Neuronal stem cell (in vitro differentiated cells): ENCODE data around the gene ABCC4.

Experiments used
- DNase-seq: peaks from one replicate; pipeline ENCODE4 v3.0.0-alpha.2; 2013; ENCODE audit warnings: low spot score
- H2AFZ ChIP-seq: one replicate; pipeline ENCODE4 v1.6.1; 2013; ENCODE audit warnings: mild to moderate bottlenecking, low read length, inconsistent platforms
- H2AK5ac ChIP-seq: 2 replicates; pipeline ENCODE4 v1.6.1; 2013; ENCODE audit warnings: low read depth, mild to moderate bottlenecking, inconsistent platforms, low read length, moderate library complexity, mixed read lengths
- H2BK120ac ChIP-seq: 2 replicates; pipeline ENCODE4 v1.6.1; 2013; ENCODE audit warnings: low read depth, mild to moderate bottlenecking, inconsistent platforms, low read length, moderate library complexity, mixed read lengths
- H2BK12ac ChIP-seq: one replicate; pipeline ENCODE4 v1.6.1; 2013; ENCODE audit warnings: low read length, inconsistent platforms
- H2BK15ac ChIP-seq: 2 replicates; pipeline ENCODE4 v1.6.1; 2013; ENCODE audit warnings: mild to moderate bottlenecking, low read length, inconsistent platforms, mixed read lengths
- H2BK5ac ChIP-seq: one replicate; pipeline ENCODE4 v1.6.1; 2013; ENCODE audit warnings: inconsistent platforms, mild to moderate bottlenecking, low read length, moderate library complexity
- H3K14ac ChIP-seq: one replicate; pipeline ENCODE4 v1.6.1; 2013; ENCODE audit warnings: low read length, inconsistent platforms
- H3K18ac ChIP-seq: 2 replicates; pipeline ENCODE4 v1.6.1; 2013; ENCODE audit warnings: low read length, inconsistent platforms
- H3K23ac ChIP-seq: 2 replicates; pipeline ENCODE4 v1.6.1; 2013; ENCODE audit warnings: low read depth, mild to moderate bottlenecking, mixed read lengths, low read length, inconsistent platforms; ENCODE audit not compliant: poor library complexity
- H3K27ac ChIP-seq: replicated peaks from 3 replicates; pipeline ENCODE4 v1.5.1; 2013; ENCODE audit warnings: low read length, inconsistent platforms
- H3K27me3 ChIP-seq, 3 experiments: 2 replicates each; pipeline ENCODE4 v1.6.1; 2013; ENCODE audit warnings: low read length in 3 of 3, mild to moderate bottlenecking in 2 of 3, inconsistent platforms in 1 of 3, low read depth in 1 of 3, mixed read lengths in 1 of 3, moderate library complexity in 1 of 3; ENCODE audit not compliant: control insufficient read depth in 3 of 3, insufficient read depth in 3 of 3
- H3K36me3 ChIP-seq, 2 donors: replicated peaks in 1 of 2; 2 replicates each; pipeline ENCODE4 v1.6.1; 2013; ENCODE audit warnings: low read length in 2 of 2; ENCODE audit not compliant: control insufficient read depth in 2 of 2, insufficient read depth in 2 of 2
- H3K4ac ChIP-seq: 2 replicates; pipeline ENCODE4 v1.6.1; 2013; ENCODE audit warnings: inconsistent platforms, mild to moderate bottlenecking, low read length, moderate library complexity
- H3K4me1 ChIP-seq, 2 donors: 1 replicate in 1 of 2; 2 replicates in 1 of 2; pipeline ENCODE4 v1.6.1; 2013; ENCODE audit warnings: low read length in 2 of 2, low read depth in 1 of 2; ENCODE audit not compliant: control insufficient read depth in 2 of 2, insufficient read depth in 1 of 2
- H3K4me2 ChIP-seq: one replicate; pipeline ENCODE4 v1.6.1; 2013; ENCODE audit warnings: mild to moderate bottlenecking, low read length, inconsistent platforms; ENCODE audit not compliant: insufficient read depth, poor library complexity, severe bottlenecking
- H3K4me3 ChIP-seq, 2 donors: 2 replicates each; pipeline ENCODE4 v1.5.1; 2013; ENCODE audit warnings: low read length in 2 of 2, mild to moderate bottlenecking in 2 of 2, inconsistent platforms in 1 of 2, moderate library complexity in 1 of 2
- H3K79me1 ChIP-seq: one replicate; pipeline ENCODE4 v1.6.1; 2013; ENCODE audit warnings: low read depth, mild to moderate bottlenecking, inconsistent platforms, low read length, moderate library complexity
- H3K9ac ChIP-seq: one replicate; pipeline ENCODE4 v1.6.1; 2013; ENCODE audit warnings: mild to moderate bottlenecking, low read depth, low read length, inconsistent platforms; ENCODE audit not compliant: poor library complexity
- H3K9me3 ChIP-seq, 2 donors: replicated peaks in 1 of 2; 2 replicates each; pipeline versions ENCODE3 to v1.6.1; 2013; ENCODE audit warnings: low read length in 2 of 2, mild to moderate bottlenecking in 2 of 2, inconsistent platforms in 1 of 2, low read depth in 1 of 2, mixed read lengths in 1 of 2, moderate library complexity in 1 of 2; ENCODE audit not compliant: control insufficient read depth in 2 of 2, insufficient read depth in 1 of 2
- H4K8ac ChIP-seq: one replicate; pipeline ENCODE4 v1.6.1; 2013; ENCODE audit warnings: low read depth, mild to moderate bottlenecking, inconsistent platforms, low read length, moderate library complexity
- H4K91ac ChIP-seq: one replicate; pipeline ENCODE4 v1.6.1; 2013; ENCODE audit warnings: low read length, low read depth, mild to moderate bottlenecking, inconsistent platforms; ENCODE audit not compliant: poor library complexity
- WGBS, 2 donors: extraction: QIAGEN DNeasy Blood & Tissue Kit; methylation state at CpG; one replicate each; pipeline ENCODE4 v1.1.7; 2013; ENCODE audit warnings: missing lambda C conversion rate in 2 of 2, mixed read lengths in 1 of 2; ENCODE audit not compliant: insufficient read length in 2 of 2, insufficient replicate concordance in 1 of 2; ENCODE audit errors: extremely low coverage in 2 of 2; 5-methylcytosine and 5-hydroxymethylcytosine counted together

The ABCC4 gene

DNA sequence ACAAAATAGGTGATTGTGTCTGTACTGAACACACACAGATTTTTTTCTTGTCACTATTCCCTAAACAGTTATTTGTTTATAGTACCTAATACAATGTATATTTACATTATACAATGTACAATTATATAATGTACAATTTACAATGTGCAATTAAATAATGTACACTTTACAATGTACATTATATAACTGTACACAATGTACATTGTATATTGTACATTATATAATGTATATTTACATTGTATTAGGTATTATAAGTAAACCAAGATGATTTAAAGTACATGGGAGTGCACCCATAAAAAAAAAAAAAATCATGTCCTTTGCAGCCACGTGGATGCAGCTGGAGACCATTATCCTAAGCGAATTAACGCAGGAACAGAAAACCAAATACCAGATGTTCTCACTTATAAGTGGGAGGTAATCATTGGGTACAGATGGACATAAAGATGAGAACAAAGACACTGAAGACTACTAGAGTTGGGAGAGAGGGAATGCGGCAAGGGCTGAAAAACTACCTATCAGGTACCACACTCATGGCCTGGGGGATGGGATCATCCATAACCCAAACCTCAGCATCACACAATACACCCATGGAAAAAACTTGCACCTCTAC lies 68.1 kb downstream of the ABCC4 start:
- Histone ChIP-seq H3K79me1 (no peaks in the 10 kb centered on the region), H3K36me3 (no peaks in the 10 kb centered on the region), H3K4ac (no peak overlapping the region), H3K9ac (no peak overlapping the region), H3K23ac (no peak overlapping the region), H3K4me2 (no peak overlapping the region), H3K9me3 (no peaks in the 10 kb centered on the region), H3K18ac (no peak overlapping the region), H3K27ac (no peak overlapping the region), H3K4me3 (no peak overlapping the region), H4K91ac (no peak overlapping the region), H4K8ac (no peak overlapping the region), H2BK12ac (no peak overlapping the region), H2BK15ac (no peak overlapping the region), H3K14ac (no peak overlapping the region), H2BK5ac (no peak overlapping the region), H2AK5ac (no peak overlapping the region), H3K27me3 (no peaks in the 10 kb centered on the region), H2AFZ (no peak overlapping the region), H2BK120ac (no peak overlapping the region), H3K4me1 (no peaks in the 10 kb centered on the region)
- DNase-seq: no peak
- no CpG with 5 or more reads among the region's 4 CpGs for WGBS, 2 donors

DNA sequence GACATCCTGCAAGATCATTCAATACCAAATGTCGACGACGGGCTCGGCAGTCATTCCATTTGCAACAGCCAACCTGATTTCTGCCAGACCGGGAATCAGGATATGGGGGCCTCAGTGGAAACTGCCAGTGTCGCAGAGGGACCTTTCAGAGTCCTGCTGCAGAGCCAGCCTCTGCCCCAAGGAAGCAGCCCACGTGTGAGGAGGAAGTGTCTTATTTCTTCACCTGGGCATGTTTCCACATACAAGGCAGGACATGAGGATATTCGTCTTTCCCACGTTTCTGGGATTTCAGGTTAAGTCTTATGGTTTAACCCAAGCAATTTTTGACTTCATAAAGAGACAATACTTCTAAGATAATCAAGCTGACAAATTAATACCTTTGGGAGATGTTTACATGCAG lies 69.9 kb downstream of the ABCC4 start:
- no peak overlapping the region for H2BK15ac ChIP-seq
- no peaks in the 10 kb centered on the region for H3K27me3 ChIP-seq
- H2BK120ac ChIP-seq: no peak overlapping the region
- no peaks in the 10 kb centered on the region for H3K4me1 ChIP-seq
- H2AK5ac ChIP-seq: no peak overlapping the region
- no peaks in the 10 kb centered on the region for H3K9me3 ChIP-seq
- DNase-seq: no peak
- H3K4me2 ChIP-seq: no peak overlapping the region
- no peak overlapping the region for H2BK12ac ChIP-seq
- H3K27ac ChIP-seq: no peak overlapping the region
- H3K4ac ChIP-seq: no peak overlapping the region
- no peak overlapping the region for H4K8ac ChIP-seq
- H2BK5ac ChIP-seq: no peak overlapping the region
- H4K91ac ChIP-seq: no peak overlapping the region
- no peaks in the 10 kb centered on the region for H3K36me3 ChIP-seq
- no peak overlapping the region for H3K9ac ChIP-seq
- H3K14ac ChIP-seq: no peak overlapping the region
- H3K18ac ChIP-seq: no peak overlapping the region
- no peaks in the 10 kb centered on the region for H3K79me1 ChIP-seq
- H2AFZ ChIP-seq: no peak overlapping the region
- no peak overlapping the region for H3K4me3 ChIP-seq
- no CpG with 5 or more reads among the region's 9 CpGs for WGBS, 2 donors
- H3K23ac ChIP-seq: no peak overlapping the region

DNA sequence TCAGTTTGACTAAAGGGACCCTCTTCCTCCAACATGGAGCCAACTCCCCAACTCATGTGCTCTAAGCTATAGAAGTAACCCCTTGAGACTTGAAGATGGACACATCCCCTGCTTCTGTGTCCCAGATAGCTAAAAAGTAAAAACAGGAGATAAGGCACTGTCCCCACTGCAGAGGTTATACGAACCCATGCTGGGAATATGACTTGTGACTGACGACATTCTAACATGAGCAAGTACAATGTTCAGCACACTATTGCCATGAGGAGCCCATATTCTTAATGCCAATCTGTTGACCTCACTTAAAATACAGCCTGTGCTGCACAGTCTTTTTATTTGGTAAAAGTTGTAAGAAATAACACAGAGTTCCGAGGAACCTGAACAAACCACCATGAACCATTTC lies 71.4 kb downstream of the ABCC4 start:
- Histone ChIP-seq H2BK15ac (no peak overlapping the region), H3K4me2 (no peak overlapping the region), H3K14ac (no peak overlapping the region), H3K4me1 (no peaks in the 10 kb centered on the region), H4K91ac (no peak overlapping the region), H2BK12ac (no peak overlapping the region), H2BK120ac (no peak overlapping the region), H3K4ac (no peak overlapping the region), H3K27me3 (no peaks in the 10 kb centered on the region), H3K27ac (no peak overlapping the region), H2AFZ (no peak overlapping the region), H3K9ac (no peak overlapping the region), H2AK5ac (no peak overlapping the region), H3K36me3 (no peaks in the 10 kb centered on the region), H3K18ac (no peak overlapping the region), H3K23ac (no peak overlapping the region), H3K9me3 (no peaks in the 10 kb centered on the region), H4K8ac (no peak overlapping the region), H2BK5ac (no peak overlapping the region), H3K79me1 (no peaks in the 10 kb centered on the region), H3K4me3 (no peak overlapping the region)
- no CpG with 5 or more reads among the region's 3 CpGs for WGBS, 2 donors
- DNase-seq: no peak

GRCh38 chr13:95228130-95228529 lies 73.1 kb downstream of the ABCC4 start:
- Histone ChIP-seq H2BK12ac (no peak overlapping the region), H3K4me3 (no peak overlapping the region), H3K14ac (no peak overlapping the region), H3K9ac (no peak overlapping the region), H3K27ac (no peak overlapping the region), H3K9me3 (no peaks in the 10 kb centered on the region), H2AFZ (no peak overlapping the region), H3K4ac (no peak overlapping the region), H2AK5ac (no peak overlapping the region), H3K4me2 (no peak overlapping the region), H2BK15ac (no peak overlapping the region), H3K23ac (no peak overlapping the region), H2BK5ac (no peak overlapping the region), H2BK120ac (no peak overlapping the region), H3K4me1 (no peaks in the 10 kb centered on the region), H4K8ac (no peak overlapping the region), H3K79me1 (no peaks in the 10 kb centered on the region), H3K18ac (no peak overlapping the region), H3K27me3 (no peaks in the 10 kb centered on the region), H4K91ac (no peak overlapping the region), H3K36me3 (no peaks in the 10 kb centered on the region)
- no CpG with 5 or more reads among the region's 5 CpGs for WGBS, 2 donors
- DNase-seq: no peak
